Fibroblast of mammary gland (primary cell): ENCODE data around the gene AP1M2.
"Not testable (repeated sequence)": the region's sequence is repeated elsewhere in the genome, so short reads cannot be mapped to it uniquely, and the experiment has no call there.

Source experiments
- DNase-seq: peaks from one replicate; pipeline ENCODE4 v3.0.0-alpha.2; 2010; ENCODE audit warnings: low read depth
- H3K4me3 ChIP-seq: 2 replicates; pipeline ENCODE4 v1.5.1; 2011; ENCODE audit warnings: low read depth, mild to moderate bottlenecking, low read length, moderate library complexity; ENCODE audit not compliant: control insufficient read depth
- TF ChIP-seq, protein P1 (sequence below): conservative IDR thresholded peaks from 2 replicates; pipeline ENCODE4 v1.5.1; 2011; ENCODE audit warnings: low read depth, low read length, inconsistent platforms; ENCODE audit not compliant: control insufficient read depth, insufficient read depth

Gene AP1M2

DNA sequence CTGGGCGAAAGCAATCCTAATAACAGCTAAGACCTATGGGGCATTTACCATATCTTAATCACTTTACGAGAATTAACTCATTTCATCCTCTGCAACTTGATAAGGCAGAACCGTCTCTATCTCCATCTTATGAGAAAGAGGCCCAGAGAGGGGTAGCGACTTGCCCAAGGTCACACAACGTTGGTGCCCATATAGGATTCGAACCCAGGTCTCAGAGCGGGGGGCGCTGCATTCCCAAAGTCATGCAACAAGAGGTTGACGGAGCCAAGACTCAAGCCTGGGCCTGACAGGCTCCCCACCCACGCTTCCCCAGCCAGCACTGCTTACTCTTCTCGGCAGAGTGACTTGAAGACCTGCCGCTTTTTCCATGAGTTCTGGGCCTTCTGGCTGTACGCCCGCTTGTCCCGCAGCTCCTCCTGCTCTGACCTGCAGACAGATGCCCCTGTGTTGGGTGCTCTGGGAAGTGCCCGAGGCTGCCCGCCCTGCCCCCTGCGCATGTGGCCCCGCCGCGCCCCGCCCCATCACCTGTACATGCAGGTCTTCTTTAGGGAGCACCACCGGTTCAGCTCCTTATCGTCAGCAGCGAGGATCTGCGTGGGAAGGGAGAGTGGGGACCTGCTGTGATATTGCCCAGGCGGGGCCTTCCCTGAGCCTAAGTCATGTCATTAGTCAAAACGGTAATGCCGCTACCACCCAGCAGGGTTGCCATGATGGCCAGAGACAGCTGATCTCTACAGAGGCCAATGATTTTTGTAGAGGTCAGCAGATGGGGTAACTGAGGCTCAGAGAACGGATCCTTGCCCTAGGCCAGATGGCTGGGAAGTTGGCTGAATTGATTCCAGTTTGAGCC lies 32.1 kb downstream of the AP1M2 start:
- H3K4me3 ChIP-seq, result no peak overlapping the region
- no peak for DNase-seq
- TF ChIP-seq, protein P1, sequence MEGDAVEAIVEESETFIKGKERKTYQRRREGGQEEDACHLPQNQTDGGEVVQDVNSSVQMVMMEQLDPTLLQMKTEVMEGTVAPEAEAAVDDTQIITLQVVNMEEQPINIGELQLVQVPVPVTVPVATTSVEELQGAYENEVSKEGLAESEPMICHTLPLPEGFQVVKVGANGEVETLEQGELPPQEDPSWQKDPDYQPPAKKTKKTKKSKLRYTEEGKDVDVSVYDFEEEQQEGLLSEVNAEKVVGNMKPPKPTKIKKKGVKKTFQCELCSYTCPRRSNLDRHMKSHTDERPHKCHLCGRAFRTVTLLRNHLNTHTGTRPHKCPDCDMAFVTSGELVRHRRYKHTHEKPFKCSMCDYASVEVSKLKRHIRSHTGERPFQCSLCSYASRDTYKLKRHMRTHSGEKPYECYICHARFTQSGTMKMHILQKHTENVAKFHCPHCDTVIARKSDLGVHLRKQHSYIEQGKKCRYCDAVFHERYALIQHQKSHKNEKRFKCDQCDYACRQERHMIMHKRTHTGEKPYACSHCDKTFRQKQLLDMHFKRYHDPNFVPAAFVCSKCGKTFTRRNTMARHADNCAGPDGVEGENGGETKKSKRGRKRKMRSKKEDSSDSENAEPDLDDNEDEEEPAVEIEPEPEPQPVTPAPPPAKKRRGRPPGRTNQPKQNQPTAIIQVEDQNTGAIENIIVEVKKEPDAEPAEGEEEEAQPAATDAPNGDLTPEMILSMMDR, result no peak

DNA sequence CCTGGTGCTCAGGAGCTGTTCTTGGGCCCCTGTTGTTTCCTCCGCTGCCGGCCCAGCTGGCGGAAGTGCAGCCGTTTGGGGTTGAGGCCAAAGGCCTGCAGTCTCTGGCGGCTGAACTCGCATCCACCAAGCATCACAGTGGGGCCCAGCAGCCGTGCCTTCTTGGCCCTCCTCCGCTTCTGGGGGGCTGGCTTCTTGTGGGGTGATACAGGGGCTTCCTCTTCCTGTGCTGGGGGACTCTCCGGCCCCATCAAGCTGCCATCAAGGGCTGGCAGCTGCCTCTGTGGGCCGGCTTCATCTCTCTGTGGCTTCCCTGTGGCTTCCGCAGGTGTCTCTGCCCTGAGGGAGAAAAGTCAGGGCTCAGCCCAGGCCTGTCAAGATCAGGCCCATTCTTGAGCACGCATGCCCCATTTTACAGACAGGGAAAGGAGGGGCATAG lies 33.1 kb downstream of the AP1M2 start:
- no peak overlapping the region for H3K4me3 ChIP-seq
- no peak for DNase-seq

DNA sequence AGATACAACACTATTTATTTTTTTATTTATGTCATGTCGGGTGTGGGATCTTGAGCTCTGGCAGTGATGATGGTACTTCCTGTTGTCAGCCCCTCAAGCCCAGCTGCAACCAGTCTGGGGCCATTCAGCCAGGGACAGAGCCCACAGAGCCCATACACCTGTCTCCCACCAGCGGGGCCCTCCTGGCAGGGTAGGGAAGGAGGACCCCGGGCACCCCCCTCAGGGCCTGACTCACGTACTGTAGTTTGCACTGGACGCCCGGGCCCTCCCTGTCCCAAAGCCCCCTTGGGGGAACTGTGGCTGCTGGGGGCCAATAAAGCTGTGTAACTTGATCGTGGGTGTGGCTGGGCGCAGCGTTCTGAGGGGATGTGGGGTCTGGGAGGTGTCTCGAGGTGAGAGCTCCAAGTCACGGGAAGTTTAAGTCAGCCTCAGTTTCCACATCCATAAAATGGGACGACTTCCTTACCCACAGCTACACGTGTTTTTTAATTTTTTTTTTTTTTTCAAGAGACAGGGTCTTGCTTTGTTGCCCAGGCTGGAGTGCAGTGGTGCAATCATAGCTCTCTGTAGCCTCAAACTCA lies 33.9 kb downstream of the AP1M2 start:
- TF ChIP-seq, protein P1, result no peak
- H3K4me3 ChIP-seq, result no peak overlapping the region
- no peak for DNase-seq

More for the DNA sequence above, 33.1 kb downstream of the AP1M2 start:
- TF ChIP-seq, protein P1, result no peak

DNA sequence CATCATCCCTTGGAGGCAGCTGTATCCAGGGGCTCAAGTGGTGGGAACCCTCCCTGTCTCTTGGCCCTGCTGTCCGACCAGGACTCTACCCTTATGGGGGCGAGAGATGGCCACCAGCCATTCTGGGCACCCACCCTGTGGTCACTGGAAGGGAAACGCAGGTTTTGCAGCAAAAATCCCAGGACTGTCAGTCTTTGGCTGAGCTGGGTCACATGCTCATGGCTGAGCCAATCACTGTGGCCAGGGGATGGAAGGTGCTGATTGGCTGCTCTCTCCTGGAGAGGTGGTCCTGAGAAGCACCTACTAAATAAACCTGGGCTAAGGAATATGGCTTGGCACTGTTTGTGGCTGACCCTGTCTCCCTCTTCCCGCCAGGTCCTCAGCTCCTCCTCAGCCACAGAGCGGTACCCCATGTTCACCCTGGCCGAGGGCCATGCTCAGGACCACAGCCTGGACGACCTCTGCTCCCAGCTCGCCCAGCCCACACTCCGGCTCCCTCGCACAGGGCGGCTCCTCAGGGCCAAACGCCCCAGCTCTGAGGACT lies 34.5 kb downstream of the AP1M2 start:
- peak; percentile 43 for DNase-seq
- TF ChIP-seq, protein P1, result no peak

DNA sequence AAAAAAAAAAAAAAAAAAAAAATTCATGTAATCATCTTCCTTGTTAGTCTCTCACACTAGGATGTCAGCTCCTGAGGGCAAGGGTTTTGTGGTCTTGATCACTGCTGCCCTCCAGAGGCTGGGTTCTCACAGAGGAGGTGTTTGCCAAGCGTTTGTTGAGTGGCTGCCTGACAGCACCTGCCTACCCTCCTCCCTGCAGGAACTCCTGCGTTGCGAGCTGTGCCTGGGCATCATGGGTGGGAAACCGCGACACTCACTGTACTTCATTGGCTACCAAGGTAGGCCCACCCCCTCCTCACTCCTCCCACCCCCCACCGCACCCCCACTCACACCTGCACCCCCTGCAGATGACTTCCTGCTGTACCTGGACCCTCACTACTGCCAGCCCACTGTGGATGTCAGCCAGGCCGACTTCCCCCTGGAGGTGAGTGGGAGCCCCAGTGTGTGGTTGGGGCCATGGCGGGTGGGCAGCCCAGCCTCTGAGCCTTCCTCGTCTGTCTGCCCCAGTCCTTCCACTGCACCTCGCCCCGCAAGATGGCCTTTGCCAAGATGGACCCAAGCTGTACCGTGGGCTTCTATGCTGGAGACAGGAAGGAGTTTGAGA lies 35.3 kb downstream of the AP1M2 start:
- TF ChIP-seq, protein P1, result peak; percentile 37
- peak; percentile 53 for DNase-seq
- no peak overlapping the region for H3K4me3 ChIP-seq

More for the DNA sequence above, 34.5 kb downstream of the AP1M2 start:
- no peak overlapping the region for H3K4me3 ChIP-seq

DNA sequence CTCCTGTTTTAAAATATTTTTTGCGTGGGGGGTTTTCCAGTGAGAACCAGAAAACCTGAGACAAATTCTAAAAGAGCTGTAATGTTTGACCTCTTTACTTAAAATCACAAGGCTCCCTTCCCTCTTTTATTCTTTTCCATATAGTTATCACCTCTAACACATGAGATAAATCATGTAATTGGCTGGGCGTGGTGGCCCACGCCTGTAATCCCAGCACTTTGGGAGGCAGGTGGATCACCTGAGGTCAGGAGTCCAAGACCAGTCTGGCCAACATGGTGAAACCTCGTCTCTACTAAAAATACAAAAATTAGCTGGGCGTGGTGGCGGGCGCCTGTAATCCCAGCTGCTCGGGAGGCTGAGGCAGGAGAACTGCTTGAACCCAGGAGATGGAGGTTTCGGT lies 36.1 kb downstream of the AP1M2 start:
- not testable (repeated sequence) for DNase-seq

DNA sequence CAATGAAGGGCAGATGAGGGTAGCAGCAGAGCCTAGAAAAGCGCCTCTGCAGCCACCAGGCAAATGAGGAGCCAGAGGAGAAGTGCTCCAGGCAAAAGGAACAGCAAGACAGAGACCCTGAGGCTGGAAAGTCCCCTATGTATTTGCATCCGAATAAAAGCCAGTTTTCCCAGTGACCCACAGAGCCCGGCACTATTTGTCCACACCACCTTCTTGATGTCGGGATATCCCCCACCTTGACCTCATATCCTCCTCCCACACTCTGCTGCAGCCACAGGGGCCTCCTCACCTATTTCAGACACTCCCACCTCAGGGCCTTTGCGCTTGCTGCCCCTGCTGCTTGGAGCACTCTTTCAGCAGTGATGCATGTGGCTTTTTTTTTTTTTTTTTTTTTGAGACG lies 36.8 kb downstream of the AP1M2 start:
- TF ChIP-seq, protein P1, result no peak
- no peak for DNase-seq
- no peak overlapping the region for H3K4me3 ChIP-seq

More for the DNA sequence above, 36.1 kb downstream of the AP1M2 start:
- not testable (repeated sequence) for H3K4me3 ChIP-seq
